HG02588 (cell line): Measurements from ENCODE around the gene L3MBTL2.
"Not testable (repeated sequence)": the region's sequence is repeated elsewhere in the genome, so short reads cannot be mapped to it uniquely, and the experiment has no call there.

Source experiments
- ATAC-seq: cut with Tn5 transposase; IDR thresholded peaks from one replicate; pipeline ENCODE4 v1.9.1; 2021; ENCODE audit warnings: mild to moderate bottlenecking, moderate library complexity; ENCODE audit not compliant: unreplicated experiment

The L3MBTL2 gene

DNA sequence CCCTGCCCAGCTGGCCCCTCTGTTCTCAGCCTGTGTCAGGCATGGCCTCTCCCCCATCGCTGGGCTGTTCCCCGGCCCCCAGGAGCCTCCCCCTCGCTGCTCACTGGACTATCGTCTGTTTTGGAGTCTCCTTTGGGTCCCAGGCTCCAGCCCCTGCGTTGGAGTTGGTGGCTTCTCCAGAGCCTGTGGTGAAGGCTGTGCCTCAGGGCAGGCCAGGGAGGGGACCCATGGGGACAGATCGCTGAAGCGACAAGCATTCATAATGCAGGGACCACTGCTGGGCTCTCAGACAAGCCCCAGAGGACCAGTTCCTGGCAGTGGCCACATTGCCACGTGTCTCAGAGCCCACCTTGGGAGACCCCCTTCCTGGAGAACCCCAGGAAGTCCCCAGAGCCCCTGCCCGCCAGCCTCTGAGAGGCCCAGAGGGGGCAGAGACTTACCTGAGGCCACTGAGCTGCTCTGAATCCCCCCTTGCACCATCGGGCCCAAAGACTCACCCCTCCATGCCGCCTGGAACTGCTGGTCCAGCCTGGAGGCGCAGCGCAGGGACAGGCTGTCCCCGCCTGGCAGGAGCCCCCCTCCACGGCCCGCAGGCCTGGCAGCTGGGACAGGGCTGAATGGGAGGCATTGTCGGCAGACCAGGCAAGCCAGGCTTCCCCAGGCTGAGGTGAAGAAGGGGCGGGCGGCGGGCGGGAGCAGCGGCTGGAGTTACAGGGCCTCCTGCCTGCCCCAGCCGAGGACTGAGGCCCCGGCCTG, 35.4 kb downstream of the L3MBTL2 start, which contains the start of gene CHADL:
TSS of gene CHADL (minus strand) at position 555 of the 756 bp plus-strand sequence. CDS start at position 505, 50 bp downstream.
- no peak for ATAC-seq

DNA sequence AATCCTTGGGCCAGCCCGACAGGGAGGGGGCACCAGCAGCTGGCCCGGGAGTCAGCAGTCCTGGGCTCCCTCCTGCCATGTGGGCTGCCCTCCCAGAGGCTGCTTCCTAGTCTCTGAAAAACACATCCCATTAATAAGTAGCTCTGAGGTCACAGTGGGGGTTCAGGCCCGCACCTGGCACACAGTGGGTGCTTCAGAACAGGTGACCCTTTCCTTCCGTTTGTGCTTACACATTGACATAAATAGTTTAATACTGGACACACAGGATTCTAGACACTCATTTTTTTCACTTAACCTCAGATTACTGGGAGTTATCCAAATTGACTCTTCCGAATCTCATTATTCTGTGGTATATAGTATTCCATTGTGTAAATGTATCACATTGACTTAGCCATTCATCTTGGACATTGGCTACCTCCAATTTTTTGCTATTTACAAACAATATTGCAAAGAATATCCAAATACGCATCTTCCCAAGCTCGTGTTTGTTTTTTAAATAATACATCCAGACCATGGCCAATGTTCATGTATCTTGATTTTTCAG, 36.1 kb downstream of the L3MBTL2 start:
- no peak for ATAC-seq

DNA sequence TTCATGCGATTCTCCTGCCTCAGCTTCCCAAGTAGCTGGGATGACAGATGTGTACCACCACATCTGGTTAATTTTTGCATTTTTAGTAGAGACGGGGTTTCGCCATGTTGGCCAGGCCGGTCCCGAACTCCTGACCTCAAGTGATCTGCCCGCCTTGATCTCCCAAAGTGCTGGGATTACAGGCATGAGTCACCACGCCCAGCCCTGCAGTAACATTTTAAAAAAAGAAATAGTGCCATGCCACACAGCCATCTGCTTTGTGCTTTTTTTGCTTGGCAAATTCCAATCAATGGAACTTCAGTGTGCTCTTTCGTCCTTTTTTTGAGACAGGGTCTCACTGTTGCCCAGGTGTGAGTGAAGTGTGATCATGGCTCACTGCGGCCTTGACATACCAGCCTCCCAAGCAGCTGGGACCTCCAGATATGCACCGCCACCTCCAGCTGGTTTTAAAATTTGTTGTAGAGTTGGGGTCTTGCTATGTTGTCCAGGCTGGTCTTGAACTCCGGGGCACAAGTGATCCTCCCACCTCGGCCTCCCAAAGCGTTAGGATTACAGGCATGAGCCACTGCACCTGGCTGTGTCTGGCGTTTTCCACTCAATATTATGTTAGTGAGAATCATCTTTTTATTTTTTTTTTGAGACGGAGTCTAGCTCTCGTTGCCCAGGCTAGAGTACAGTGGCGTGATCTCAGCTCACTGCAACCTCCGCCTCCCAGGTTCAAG, 37.4 kb downstream of the L3MBTL2 start:
- ATAC-seq: no peak

DNA sequence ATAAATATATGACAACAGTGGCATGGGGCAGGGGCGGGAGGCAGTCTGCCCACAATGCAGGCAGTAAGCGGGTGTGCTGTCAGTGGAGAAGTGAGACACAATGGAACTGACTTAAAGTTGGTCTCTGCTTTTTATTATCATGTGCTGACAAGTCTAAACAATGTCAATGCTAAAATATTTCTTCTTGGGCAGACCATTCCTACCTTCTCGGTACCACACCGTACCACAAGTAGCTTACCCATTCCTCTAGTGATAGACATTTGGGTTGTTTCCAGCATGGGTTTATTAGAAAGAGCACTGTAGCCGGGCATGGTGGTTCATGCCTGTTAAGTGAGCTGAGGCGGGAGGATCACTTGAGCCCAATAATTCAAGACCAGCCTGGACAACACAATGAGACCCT, 38.2 kb downstream of the L3MBTL2 start:
- no peak for ATAC-seq

DNA sequence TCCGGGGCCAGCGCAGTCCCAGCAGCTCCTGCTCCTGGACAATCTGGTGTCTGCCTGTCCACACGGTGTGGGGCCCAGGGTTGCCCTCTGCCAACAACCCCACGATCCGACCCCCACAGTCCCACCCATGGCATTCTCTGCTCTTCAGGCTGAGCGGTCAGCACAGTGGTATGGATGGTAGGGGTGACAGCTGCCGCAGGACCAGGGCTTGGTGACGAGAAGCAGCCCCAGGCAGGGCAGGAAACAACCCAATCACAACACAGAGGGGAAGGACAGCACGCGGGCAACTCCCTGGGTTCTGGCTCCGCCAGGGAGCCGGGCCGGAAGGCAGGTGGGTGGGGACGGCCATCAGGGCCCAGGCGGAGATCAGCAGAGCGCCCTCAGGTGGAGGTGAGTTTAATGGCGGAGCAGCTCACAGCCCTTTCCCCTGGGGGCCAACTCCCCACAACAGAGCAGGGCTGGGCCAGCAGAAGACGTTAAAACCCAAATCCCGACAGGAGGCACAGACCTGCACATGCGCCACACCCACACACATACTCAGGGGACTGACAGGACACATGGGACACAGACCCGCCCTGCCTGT, 40.9 kb downstream of the L3MBTL2 start:
- no peak for ATAC-seq

DNA sequence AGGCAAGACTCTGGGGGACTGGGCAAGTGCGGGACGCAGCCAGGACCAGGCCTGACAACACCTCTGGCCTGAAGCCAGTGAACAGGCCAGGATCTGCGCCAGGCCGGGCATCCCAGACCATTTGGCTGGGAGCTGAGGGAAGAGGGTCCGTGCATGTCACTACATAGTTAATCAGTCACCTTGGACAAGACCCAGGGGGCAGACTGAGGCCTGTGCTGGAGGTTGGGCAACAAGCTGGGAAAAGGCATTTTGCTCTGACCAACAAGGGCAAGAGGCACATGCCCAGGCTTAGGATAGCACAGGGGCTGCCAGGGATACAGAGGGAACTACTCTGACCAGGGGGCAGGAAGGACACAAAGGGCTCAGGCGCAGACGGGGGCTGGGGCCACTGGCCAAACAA, 42.6 kb downstream of the L3MBTL2 start:
- ATAC-seq: no peak

DNA sequence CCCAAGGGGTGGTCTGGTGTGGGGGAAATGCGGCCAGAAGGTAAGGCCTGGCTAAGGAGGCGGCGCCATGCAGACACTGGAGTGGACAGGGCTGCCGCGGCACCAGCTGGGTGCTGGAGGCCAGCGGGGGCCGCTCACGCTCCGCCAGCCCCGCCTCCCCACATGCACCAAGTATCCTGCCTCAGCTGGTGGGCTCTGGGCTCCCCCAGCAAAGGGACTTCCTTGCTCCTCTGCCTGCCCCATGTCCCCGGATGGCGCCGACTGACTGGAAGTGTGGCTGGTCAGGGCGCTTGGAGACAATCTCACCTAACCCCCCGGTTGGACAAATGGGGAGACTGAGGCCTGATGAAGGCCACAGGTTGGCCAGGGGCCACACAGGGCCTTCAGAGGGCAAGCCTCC, 43.2 kb downstream of the L3MBTL2 start:
- no peak for ATAC-seq

DNA sequence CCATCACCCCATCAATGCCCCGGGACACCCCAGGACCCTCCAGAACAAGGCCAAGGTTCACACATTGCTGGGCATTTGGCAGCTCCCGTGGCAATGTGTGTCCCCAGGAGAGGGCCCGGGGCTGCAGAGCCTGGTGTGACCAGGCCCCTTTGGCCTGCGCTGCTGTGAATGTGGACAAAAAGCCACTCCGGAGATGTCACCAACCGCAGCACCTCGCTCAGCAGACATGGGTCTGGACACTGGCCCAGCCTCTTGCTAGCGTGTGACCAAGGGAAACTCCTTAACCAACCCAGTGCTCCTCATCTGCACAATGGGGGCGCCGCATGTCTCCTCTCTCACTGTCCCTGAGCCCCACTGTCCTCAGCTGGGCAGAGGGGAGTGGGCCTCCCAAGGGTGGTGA, 43.6 kb downstream of the L3MBTL2 start:
- no peak for ATAC-seq

DNA sequence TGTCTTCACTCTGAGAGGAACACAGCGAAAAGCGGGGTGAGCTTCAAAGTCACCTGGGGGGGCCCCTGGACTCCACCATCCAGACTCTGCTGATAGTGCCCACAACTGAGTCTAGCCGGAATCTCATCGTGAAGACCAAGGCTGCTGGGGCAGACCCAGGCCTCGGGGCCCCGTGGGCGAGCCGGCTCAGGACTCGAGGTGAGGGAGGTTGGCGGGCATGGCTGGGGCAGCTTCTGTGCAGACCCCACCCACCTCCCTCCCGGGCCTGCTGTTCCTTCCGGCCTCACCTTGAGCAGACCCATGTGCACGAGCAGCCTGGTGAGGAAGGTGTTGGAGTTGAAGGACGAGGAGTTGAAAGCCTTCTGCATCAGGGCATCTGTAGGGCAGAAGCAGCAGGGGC, 44.3 kb downstream of the L3MBTL2 start:
- ATAC-seq: no peak

DNA sequence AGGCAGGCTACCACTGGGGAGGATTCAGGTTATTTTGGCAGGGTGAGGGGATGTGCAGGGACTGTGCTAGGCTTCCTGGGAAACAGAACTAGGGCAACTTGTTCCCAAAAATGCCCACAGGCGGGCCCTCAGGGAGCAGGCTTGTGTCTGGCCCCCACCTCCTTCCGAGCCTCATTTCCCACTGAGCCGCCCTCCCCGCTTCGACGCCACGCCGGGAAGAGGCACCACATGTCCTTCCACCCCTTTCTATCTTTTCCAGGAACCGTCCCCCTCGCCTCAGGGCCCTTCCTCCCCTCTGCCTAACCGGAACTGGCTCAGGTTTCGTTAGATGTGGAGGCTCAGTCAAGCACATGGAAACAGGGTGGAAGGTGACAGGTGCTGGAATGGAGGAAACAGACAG, 45.0 kb downstream of the L3MBTL2 start:
- ATAC-seq: no peak

DNA sequence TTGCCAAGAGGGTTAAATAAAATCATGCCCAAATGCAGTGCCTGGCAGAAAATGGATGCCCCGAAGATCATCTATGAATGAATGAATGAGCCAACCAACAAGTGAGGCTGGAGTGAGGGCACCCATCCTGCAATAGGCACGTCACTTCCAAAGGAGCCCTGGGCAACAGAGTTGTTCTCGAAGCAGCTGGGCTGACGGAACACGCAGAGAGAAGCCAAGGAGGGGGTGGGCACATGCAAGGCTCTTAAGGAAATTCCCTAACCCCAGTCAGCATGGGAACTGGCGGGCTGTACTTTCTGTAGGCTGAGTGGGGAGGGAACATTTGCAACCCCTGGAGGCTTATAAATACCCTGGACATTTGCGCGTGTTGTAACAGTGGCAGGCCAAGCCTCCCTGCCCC, 47.3 kb downstream of the L3MBTL2 start:
- no peak for ATAC-seq

DNA sequence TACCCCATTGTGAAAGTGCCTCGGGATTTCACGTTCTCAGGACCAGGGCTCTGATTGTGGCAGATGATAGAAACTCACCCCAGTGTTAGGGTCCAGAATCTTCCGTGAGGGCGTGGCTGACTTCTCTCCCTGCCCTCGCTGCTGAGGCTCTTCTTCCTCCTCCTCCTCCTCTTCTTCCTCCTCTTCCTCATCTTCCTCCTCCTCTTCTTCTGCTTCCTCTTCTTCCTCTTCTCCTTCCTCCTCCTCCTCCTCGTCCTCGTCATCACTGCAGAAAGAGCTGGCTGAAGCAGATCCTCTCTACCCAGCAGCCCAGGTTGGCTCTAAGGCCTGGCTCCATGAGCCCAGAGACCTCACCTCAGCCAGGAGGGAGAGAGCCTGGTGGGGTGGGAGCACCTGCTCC, 49.1 kb downstream of the L3MBTL2 start:
- ATAC-seq: no peak

DNA sequence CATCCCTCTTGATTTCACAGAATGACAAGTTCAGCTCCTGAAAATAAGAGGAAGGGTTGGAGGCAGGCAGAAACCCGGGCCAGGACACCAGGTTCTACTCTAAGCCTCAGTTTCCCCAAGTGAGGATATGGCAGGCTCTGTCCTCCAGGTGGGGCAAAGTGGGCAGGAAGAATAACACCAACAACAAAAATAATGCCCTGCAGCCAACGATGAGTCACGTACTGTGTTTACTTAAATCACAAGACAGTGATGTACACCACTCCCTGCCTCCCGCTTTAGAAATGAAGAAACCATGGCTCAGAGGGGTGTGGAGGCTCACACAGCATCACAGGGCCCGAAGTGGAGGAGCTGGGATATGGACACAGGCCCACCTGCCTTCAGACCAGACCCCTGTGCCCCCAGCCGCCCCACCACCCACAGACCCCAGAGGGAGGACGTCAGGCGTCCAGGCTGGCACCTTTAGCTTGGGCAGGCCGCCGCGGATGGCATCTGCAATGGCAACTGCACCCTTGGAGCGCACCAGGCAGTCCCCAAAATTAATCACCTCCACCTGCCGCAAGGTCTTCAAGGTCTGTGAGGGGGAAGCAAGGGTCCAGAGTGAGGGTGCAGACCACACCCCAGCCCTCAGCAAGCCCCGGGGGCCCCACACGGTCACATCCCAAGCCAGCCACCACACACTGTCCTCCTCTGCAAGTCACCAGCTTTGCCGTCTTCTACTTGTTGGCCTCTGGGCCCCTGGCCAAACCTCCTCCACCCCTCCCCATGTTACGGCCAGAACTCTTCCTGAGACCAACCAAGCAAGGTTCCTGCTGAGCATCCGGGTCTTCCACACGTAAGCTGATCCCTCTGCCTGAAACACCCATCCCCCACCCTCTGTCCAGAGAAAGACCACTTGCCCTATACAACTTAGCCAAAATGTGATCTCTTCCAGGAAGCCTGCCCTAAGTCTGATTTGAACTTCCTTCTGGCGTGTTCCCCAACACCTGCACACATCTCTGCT, 51.4 kb downstream of the L3MBTL2 start:
- no peak for ATAC-seq

DNA sequence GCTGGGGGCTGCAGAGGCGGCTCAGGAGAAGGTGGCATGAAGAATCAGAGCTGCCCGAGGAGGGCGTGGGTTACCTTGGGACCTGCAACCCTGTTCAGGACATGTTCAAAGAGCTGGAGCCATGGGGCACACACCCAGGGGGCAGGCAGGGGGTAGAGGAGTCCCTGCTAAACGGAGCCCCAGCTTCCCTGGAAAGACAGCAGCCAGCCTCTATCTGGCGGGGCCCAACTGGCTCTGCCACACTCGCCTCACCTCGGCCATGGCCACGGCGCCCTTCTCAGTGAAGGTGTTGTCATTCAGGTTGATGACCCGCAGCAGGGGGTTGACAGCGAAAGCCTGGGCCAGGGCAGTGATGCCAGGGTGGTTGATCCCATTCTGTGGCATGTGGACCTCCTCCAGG, 52.6 kb downstream of the L3MBTL2 start:
- ATAC-seq: no peak

DNA sequence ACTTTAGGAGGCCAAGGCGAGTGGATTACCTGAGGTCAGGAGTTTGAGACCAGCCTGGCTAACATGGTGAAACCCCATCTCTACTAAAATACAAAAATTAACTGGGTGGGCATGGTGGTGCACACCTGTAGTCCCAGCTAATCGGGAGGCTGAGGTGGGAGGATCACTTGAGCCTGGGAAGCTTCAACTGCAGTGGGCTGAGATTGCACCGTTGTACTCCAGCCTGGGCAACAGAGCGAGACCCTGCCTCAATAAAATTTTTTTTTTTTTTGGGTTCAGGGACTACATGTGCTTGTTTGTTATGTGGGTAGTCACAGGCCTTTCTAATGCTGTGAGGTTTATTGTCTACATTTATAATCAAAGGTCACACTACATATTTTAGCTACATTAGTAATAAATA, 54.6 kb downstream of the L3MBTL2 start:
- ATAC-seq: not testable (repeated sequence)

DNA sequence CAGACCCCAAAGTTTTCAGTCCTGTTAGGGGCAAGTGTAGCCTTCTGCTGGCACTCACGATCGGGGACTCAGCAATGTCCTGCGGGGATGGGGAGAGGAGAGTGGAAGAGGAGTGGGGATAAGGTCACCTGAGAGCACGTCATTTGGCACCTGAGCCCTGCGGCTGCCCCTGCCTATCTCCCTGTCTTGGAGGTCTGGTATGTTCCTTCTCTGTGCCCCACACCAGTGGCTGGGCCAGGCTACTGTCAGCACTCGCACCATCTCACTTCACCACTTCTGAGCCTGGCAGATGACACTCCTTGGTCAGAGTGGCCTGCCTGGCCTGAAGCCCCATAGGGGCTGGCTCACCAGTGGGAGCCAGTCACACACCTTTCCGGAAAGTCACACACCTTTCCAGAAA, 55.8 kb downstream of the L3MBTL2 start:
- no peak for ATAC-seq

DNA sequence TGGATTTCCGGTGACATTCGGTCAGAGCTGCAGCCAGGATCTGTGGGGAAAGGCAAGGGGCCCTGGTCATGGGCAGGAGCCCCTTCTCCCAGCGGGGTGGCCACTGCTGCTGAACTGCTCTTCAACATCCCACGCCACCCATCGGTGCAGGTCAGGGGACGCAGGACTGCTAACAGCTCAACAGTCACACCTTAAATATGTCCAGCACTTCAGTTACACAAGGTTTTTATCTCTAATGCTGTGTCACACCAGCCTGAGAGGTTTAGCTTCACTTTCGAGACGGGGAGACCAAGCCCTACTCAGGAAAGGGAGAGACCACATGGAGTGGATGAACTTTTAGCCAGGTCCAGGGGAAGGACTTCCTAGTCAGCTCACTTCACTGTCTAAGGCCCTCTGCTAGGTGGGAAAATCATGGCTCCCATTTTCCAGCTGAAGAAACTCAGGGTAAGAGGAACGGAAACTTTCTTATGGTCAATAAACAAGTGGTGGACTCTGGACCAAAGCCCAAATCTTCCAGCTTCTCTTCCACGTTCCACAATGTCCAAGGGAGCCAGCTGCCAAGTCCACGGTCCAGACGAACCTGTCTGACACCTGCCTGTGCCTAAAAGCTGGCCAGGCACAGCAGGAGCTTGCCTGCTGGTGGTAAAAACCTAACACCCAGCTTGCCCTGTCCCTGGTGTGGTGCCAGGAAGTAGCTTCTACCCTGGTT, 56.6 kb downstream of the L3MBTL2 start:
- no peak for ATAC-seq

DNA sequence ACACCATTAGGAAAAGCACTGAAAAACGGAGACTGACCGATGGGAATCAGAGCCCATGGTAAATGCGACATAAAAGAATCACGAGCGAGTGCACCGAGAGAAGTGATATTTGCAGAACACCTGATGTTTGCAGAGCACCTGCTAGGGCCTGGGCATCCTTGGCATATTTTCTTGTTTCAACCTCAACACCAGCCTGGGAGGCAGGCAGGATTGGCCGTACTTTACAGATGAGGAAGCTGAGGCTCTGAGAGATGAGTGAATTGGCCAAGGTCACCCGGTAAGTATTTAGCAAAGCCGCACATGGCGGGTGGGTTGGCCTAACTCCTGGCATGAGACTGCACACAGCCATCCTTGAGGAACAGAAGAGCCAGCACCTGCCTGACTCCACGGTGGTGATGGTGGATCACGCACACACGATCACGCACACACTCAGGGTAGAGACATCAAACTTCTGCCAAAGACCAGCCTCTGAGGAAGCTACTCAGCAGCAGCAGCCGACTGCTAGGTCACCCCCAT, 57.2 kb downstream of the L3MBTL2 start:
- ATAC-seq: no peak

DNA sequence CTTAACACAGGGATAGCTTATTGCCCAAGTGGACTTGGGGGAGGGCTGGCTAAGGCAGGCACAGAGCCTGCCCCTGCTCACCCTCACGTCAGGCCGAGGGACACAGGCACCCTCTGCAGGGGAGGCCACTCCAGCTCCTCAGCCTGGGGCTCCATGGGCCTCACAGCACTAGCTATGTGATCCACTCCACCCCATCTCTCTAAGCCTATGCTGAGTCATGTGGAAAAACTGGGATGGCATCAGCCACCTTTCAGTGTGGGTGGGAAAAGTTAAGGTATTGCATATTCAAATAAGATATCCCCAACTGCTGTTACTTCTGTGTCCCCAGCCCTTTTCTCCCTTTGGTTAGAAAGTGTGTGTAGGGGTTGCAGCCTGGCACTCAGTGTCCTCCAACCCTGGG, 58.6 kb downstream of the L3MBTL2 start:
- ATAC-seq: no peak
